K562 (cell line): ENCODE data around the gene CTRL. TPM values are rescaled to one million over a fixed set of nuclear protein-coding genes. Genes with fewer than 3 reads are reported as not detected.

Experiments used
- ELF1 ChIP-seq: fragments of 200-800 bp; sonication (Bioruptor generic); IDR thresholded peaks from 2 replicates; pipeline ENCODE4 v1.6.1; 2016; ENCODE audit warnings: missing genetic modification characterization, missing compliant biosample characterization
- ETV5 ChIP-seq: sonication (generic); formaldehyde crosslinking; IDR thresholded peaks from 2 replicates; pipeline ENCODE4 v1.4.0; 2020; ENCODE audit warnings: low read depth, mild to moderate bottlenecking, missing genetic modification reagents
- FOSL1 ChIP-seq: fragments of 200-800 bp; sonication (Bioruptor generic); conservative IDR thresholded peaks from 2 replicates; pipeline ENCODE4 v1.6.1; 2016; ENCODE audit warnings: missing genetic modification characterization, missing compliant biosample characterization
- GTF2B ChIP-seq: IDR thresholded peaks from 2 replicates; pipeline ENCODE4 v1.6.1; 2011; ENCODE audit not compliant: insufficient read length; ENCODE audit errors: extremely low read depth
- GTF2F1 ChIP-seq: IDR thresholded peaks from 2 replicates; pipeline ENCODE4 v1.6.1; 2011; ENCODE audit warnings: low read depth, low read length, improper control_type of control experiment
- HNRNPL ChIP-seq: fragments of 200-400 bp; formaldehyde crosslinking; IDR thresholded peaks from 2 replicates; pipeline ENCODE4 v1.6.1; 2017; ENCODE audit warnings: low read depth, mild to moderate bottlenecking, low read length
- HOMEZ ChIP-seq: fragments of 250-450 bp; sonication (Bioruptor Pico); IDR thresholded peaks from 2 replicates; pipeline ENCODE4 v1.4.0; 2020; ENCODE audit warnings: mild to moderate bottlenecking, moderate library complexity
- NFATC3 ChIP-seq: fragments of 450-650 bp; IDR thresholded peaks from 2 replicates; pipeline ENCODE4 v1.6.1; 2017; ENCODE audit warnings: mild to moderate bottlenecking
- RBM14 ChIP-seq: fragments of 200-400 bp; formaldehyde crosslinking; IDR thresholded peaks from 2 replicates; pipeline ENCODE4 v1.6.1; 2018; ENCODE audit warnings: low read depth, mild to moderate bottlenecking, low read length, moderate library complexity, borderline replicate concordance; ENCODE audit not compliant: insufficient read depth
- SREBF2 ChIP-seq: sonication (generic); formaldehyde crosslinking; IDR thresholded peaks from 2 replicates; pipeline ENCODE4 v1.4.0; 2020; ENCODE audit warnings: mild to moderate bottlenecking, missing genetic modification reagents
- SRSF7 ChIP-seq: fragments of 200-400 bp; formaldehyde crosslinking; optimal IDR thresholded peaks from 2 replicates; pipeline ENCODE3; 2017; ENCODE audit warnings: mild to moderate bottlenecking, low read depth, low read length
- ZNF318 ChIP-seq, 2 experiments: fragments of 450-650 bp; IDR thresholded peaks; 2 replicates each; pipeline ENCODE4 v1.6.1; 2016; ENCODE audit warnings: mild to moderate bottlenecking in 2 of 2, borderline replicate concordance in 1 of 2, low read depth in 1 of 2, moderate library complexity in 1 of 2
- ZNF699 ChIP-seq: fragments of 250-450 bp; sonication (Bioruptor Pico); IDR thresholded peaks from 2 replicates; pipeline ENCODE4 v1.8.0; 2021; ENCODE audit warnings: mild to moderate bottlenecking, moderate library complexity; ENCODE audit not compliant: insufficient replicate concordance
- ZZZ3 ChIP-seq: fragments of 450-650 bp; IDR thresholded peaks from 2 replicates; pipeline ENCODE4 v1.6.1; 2016; ENCODE audit warnings: antibody characterized with exemption, mild to moderate bottlenecking, moderate library complexity
- polyA plus RNA-seq, 8 experiments: library from polyadenylated mRNA; depleted of rRNA in 4 of 8; stranded (reverse) in 5 of 8; unstranded in 3 of 8; fragments of >200 nt; fragmentation: Nextera tagmentation in 2 of 8; fragmentation: Illumina TruSeq in 1 of 8; extraction: Ambion mirVana in 2 of 8; extraction: Trizol in 1 of 8; gene quantifications; 2 replicates each; pipeline versions ENCODE4 v1.2.1 to v1.2.3, GENCODE V29; 2011 to 2014; ENCODE audit warnings: inconsistent platforms in 1 of 8, missing spikeins in 1 of 8
- total RNA-seq, 7 experiments: library from RNA; depleted of rRNA in 6 of 7; stranded (reverse); fragments of >200 nt in 6 of 7; fragmentation: Illumina TruSeq in 2 of 7; extraction: Trizol in 2 of 7; gene quantifications; 2 replicates each; pipeline versions ENCODE4 v1.2.1 to v1.2.3, GENCODE V29; 2011 to 2021; ENCODE audit warnings: low replicate concordance in 1 of 7
- TF ChIP-seq, protein P1 (sequence below): IDR thresholded peaks from 2 replicates; pipeline ENCODE4 v1.6.1; 2016; ENCODE audit warnings: missing genetic modification characterization, missing compliant biosample characterization

Gene CTRL
- total and polyA plus RNA-seq, 9 of the 15 experiments (the other 6 are each of a cell fraction or from before 2014, with no cell fraction given), result 1.4 to 5.6 (median 2.5) TPM

DNA sequence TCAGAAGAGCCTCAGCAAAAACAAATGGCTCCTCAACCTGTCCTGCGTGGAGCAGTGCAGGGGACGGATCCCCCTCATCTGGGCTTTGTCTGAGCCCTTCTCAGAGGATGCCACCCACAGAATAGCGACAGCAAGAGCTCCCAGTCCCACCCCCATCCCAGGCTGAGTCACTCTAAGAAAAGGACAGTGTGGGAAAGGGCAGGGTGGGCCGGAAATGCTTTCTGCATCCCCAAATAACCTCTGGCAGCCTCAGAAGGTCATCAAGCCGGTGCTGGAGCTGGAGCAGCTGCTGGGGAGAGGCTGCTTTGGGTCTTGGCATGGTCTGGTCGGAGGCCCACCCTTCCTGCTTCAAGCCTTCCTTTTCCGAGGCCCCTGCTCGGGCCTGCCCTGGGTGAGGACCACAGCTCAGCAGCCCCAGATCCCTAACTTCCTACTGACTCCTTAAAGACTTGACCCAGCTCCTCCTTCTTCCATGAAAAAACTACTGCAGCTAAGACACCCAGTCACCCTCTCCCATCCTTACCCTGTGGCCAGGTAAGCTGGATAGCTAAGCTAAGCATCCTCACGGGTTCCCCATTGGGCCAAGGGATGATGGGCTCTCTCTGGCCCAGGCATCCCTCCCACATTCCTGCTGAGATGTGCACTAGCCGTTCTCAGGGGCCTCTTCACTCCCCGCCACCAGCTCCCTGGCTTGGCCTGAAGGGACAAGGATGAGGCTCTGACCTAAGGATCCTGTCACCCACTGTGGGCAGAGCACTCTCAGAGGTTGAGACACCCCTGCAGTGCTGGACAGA, 28.1 kb upstream of the CTRL start (continued):
- no peak for TF ChIP-seq ZNF318 (IDR thresholded peaks at IDR 0.05; ENCODE audit: borderline replicate concordance in 1 of 2, low read depth in 1 of 2)
- TF ChIP-seq HNRNPL, result no peak
- no peak for TF ChIP-seq HOMEZ (CRISPR knock-in tag)
- TF ChIP-seq GTF2B, result no peak
- TF ChIP-seq ELF1 (tag), result peak; percentile 40; the same call in 1 of the 2 replicates
- TF ChIP-seq GTF2F1, result no peak
- TF ChIP-seq FOSL1 (tag), result peak; percentile 73
- TF ChIP-seq ZNF699 (CRISPR knock-in tag), result no peak
- peak; percentile 62; the same call in 1 of the 2 replicates for TF ChIP-seq ETV5 (CRISPR knock-in tag)
- TF ChIP-seq, protein P1, sequence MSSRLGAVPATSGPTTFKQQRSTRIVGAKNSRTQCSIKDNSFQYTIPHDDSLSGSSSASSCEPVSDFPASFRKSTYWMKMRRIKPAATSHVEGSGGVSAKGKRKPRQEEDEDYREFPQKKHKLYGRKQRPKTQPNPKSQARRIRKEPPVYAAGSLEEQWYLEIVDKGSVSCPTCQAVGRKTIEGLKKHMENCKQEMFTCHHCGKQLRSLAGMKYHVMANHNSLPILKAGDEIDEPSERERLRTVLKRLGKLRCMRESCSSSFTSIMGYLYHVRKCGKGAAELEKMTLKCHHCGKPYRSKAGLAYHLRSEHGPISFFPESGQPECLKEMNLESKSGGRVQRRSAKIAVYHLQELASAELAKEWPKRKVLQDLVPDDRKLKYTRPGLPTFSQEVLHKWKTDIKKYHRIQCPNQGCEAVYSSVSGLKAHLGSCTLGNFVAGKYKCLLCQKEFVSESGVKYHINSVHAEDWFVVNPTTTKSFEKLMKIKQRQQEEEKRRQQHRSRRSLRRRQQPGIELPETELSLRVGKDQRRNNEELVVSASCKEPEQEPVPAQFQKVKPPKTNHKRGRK, result no peak
- TF ChIP-seq RBM14, result no peak
- TF ChIP-seq ZZZ3, result no peak
- no peak for TF ChIP-seq SRSF7
- no peak for TF ChIP-seq NFATC3
- no peak for TF ChIP-seq SREBF2
